K562 (cell line): Measurements from ENCODE around the gene AGAP1. TPM values are rescaled to one million over a fixed set of nuclear protein-coding genes. Genes with fewer than 3 reads are reported as not detected.

Experiments used
- ATAC-seq: fragments of 200-7000 bp; cut with Tn5 transposase; 3 replicates; pipeline ENCODE4 v1.9.1; 2020; ENCODE audit warnings: moderate library complexity
- BruUV-seq: library from RNA; stranded (reverse); fragments of 400-500 nt; replicated peaks from 2 replicates; lab custom pipeline; 2021; lab: Mats Ljungman, UMichigan
- CTCF ChIA-PET: fragments of 300-600 bp; formaldehyde crosslinking; extraction: SDS; loops from one replicate; lab custom pipeline; 2021; ENCODE audit warnings: low intra/inter-chr PET ratio; lab: Yijun Ruan, JAX
- POLR2A ChIA-PET: fragments of 300-600, 350-650 bp; sonication (Branson Sonifier 250); formaldehyde crosslinking; extraction: SDS; loops from one replicate; lab custom pipeline; 2021; ENCODE audit warnings: antibody characterized with exemption, inconsistent platforms; lab: Yijun Ruan, JAX
- DNase-seq, 4 experiments: peaks; one replicate each; pipeline versions ENCODE4 v3.0.0 to v3.0.0-alpha.2; 2011 to 2018; ENCODE audit warnings: low spot score in 3 of 4, mixed read lengths in 3 of 4; ENCODE audit errors: extremely low read depth in 1 of 4
- FAIRE-seq: peaks from 2 replicates; lab custom pipeline; 2011; peaks lifted over from hg19 to GRCh38; lab: Jason Lieb, UNC
- H2AFZ ChIP-seq: 2 replicates; pipeline ENCODE4 v1.6.0; 2011; ENCODE audit warnings: low read depth, low read length, control low read depth, inconsistent platforms
- H3K27ac ChIP-seq: fragments of 200-600 bp; 3 replicates; pipeline ENCODE4 v1.8.0; 2011; ENCODE audit warnings: low read depth, mild to moderate bottlenecking, control low read depth, inconsistent platforms, low read length, moderate library complexity, mixed read lengths; ENCODE audit errors: extremely low read depth
- H3K27me3 ChIP-seq, 2 experiments: fragments of 300-600 bp in 1 of 2; 2 replicates in 1 of 2; 3 replicates in 1 of 2; pipeline versions ENCODE4 v1.6.0 to v1.8.0; 2011; ENCODE audit warnings: inconsistent platforms in 2 of 2, low read length in 2 of 2, mild to moderate bottlenecking in 1 of 2, mixed read lengths in 1 of 2, moderate library complexity in 1 of 2; ENCODE audit not compliant: control insufficient read depth in 2 of 2, insufficient read depth in 2 of 2
- H3K36me3 ChIP-seq: fragments of 300-600 bp; 3 replicates; pipeline ENCODE4 v1.8.0; 2011; ENCODE audit warnings: mild to moderate bottlenecking, low read length, inconsistent platforms; ENCODE audit not compliant: control insufficient read depth, insufficient read depth
- H3K4me1 ChIP-seq, 2 experiments: fragments of 200-600 bp in 1 of 2; replicated peaks in 1 of 2; 2 replicates in 1 of 2; 3 replicates in 1 of 2; pipeline versions ENCODE4 v1.5.1 to v1.8.0; 2011; ENCODE audit warnings: inconsistent platforms in 2 of 2, low read length in 2 of 2, mild to moderate bottlenecking in 1 of 2, mixed read lengths in 1 of 2, moderate library complexity in 1 of 2; ENCODE audit not compliant: control insufficient read depth in 2 of 2, insufficient read depth in 2 of 2
- H3K4me2 ChIP-seq: 2 replicates; pipeline ENCODE4 v1.6.1; 2011; ENCODE audit warnings: low read length, control low read depth, inconsistent platforms, mixed read lengths; ENCODE audit not compliant: insufficient read depth
- H3K4me3 ChIP-seq: fragments of 200-600 bp; sonication (generic), shearing (Covaris generic); 2 replicates; pipeline ENCODE4 v1.5.1; 2016; ENCODE audit warnings: control low read depth, inconsistent platforms
- H3K79me2 ChIP-seq: fragments of 200-600 bp; 3 replicates; pipeline ENCODE4 v1.8.0; 2011; ENCODE audit warnings: low read length, inconsistent platforms; ENCODE audit not compliant: control insufficient read depth, insufficient read depth
- H3K9ac ChIP-seq, 2 experiments: 2 replicates each; pipeline versions ENCODE4 v1.6.0 to v1.6.1; 2011; ENCODE audit warnings: low read depth in 2 of 2, low read length in 2 of 2, control low read depth in 1 of 2, inconsistent platforms in 1 of 2, mild to moderate bottlenecking in 1 of 2, mixed read lengths in 1 of 2; ENCODE audit not compliant: insufficient read depth in 1 of 2
- H3K9me1 ChIP-seq: one replicate; pipeline ENCODE4 v1.6.0; 2011; ENCODE audit warnings: inconsistent platforms, mild to moderate bottlenecking, low read length, moderate library complexity; ENCODE audit not compliant: control insufficient read depth, insufficient read depth
- H3K9me3 ChIP-seq: replicated peaks from 2 replicates; pipeline ENCODE4 v1.5.1; 2011; ENCODE audit warnings: low read depth, low read length, inconsistent platforms; ENCODE audit not compliant: control insufficient read depth, insufficient read depth
- H4K20me1 ChIP-seq: replicated peaks from 2 replicates; pipeline ENCODE4 v1.6.1; 2011; ENCODE audit warnings: low read length, inconsistent platforms, mixed read lengths; ENCODE audit not compliant: control insufficient read depth, insufficient read depth
- BCOR ChIP-seq: fragments of 450-650 bp; IDR thresholded peaks from 2 replicates; pipeline ENCODE4 v1.6.1; 2016
- BRCA1 ChIP-seq, 2 experiments: fragments of 450-650 bp in 1 of 2; sonication (generic) in 1 of 2; formaldehyde crosslinking in 1 of 2; IDR thresholded peaks; 2 replicates each; pipeline versions ENCODE4 v1.5.0 to v1.6.1; 2017 to 2020; ENCODE audit warnings: mild to moderate bottlenecking in 1 of 2, missing genetic modification reagents in 1 of 2
- ELF1 ChIP-seq: fragments of 200-800 bp; sonication (Bioruptor generic); IDR thresholded peaks from 2 replicates; pipeline ENCODE4 v1.6.1; 2016; ENCODE audit warnings: missing genetic modification characterization, missing compliant biosample characterization
- HDGF ChIP-seq: fragments of 450-650 bp; IDR thresholded peaks from 2 replicates; pipeline ENCODE4 v1.6.1; 2016
- HMGN3 ChIP-seq: IDR thresholded peaks from 2 replicates; pipeline ENCODE4 v1.6.1; 2011; ENCODE audit warnings: borderline replicate concordance, low read depth, mild to moderate bottlenecking, mixed read lengths, low read length; ENCODE audit not compliant: insufficient read length; ENCODE audit errors: extremely low read depth
- IFI16 ChIP-seq: fragments of 250-450 bp; sonication (Bioruptor Pico); IDR thresholded peaks from 2 replicates; pipeline ENCODE4 v2.1.2; 2022; ENCODE audit warnings: mild to moderate bottlenecking, inconsistent platforms
- MTA1 ChIP-seq: fragments of 450-650 bp; IDR thresholded peaks from 2 replicates; pipeline ENCODE4 v1.6.1; 2017; ENCODE audit warnings: borderline replicate concordance
- NFE2L1 ChIP-seq: fragments of 450-650 bp; IDR thresholded peaks from 2 replicates; pipeline ENCODE4 v1.6.1; 2016; ENCODE audit warnings: missing genetic modification characterization, low read depth, mild to moderate bottlenecking, missing compliant biosample characterization, moderate library complexity, borderline replicate concordance
- NR2F6 ChIP-seq: fragments of 450-650 bp; formaldehyde crosslinking; IDR thresholded peaks from 2 replicates; pipeline ENCODE4 v1.4.0; 2020; ENCODE audit warnings: mild to moderate bottlenecking
- THRB ChIP-seq: fragments of 450-650 bp; formaldehyde crosslinking; conservative IDR thresholded peaks from 2 replicates; pipeline ENCODE4 v1.4.0; 2022; ENCODE audit warnings: mild to moderate bottlenecking, missing genetic modification characterization
- ZNF395 ChIP-seq: fragments of 200-800 bp; sonication (Bioruptor generic); IDR thresholded peaks from 2 replicates; pipeline ENCODE4 v1.6.1; 2017; ENCODE audit warnings: missing genetic modification characterization, missing compliant biosample characterization
- ZNF655 ChIP-seq: fragments of 250-450 bp; sonication (Bioruptor Pico); IDR thresholded peaks from 2 replicates; pipeline ENCODE4 v1.5.0; 2021
- WGBS: fragments of 100-300 bp; shearing (Covaris generic); methylation state at CpG from one replicate; pipeline ENCODE4 v1.1.6; 2016; ENCODE audit warnings: low coverage, mixed read lengths; ENCODE audit not compliant: insufficient coverage; ENCODE audit errors: missing lambda C conversion rate; 5-methylcytosine and 5-hydroxymethylcytosine counted together
- in situ Hi-C: fragments of 300-500 bp; cut with MboI; formaldehyde crosslinking; loops from 4 replicates; pipeline ENCODE4 v1.15.0; 2018; ENCODE audit warnings: inconsistent platforms, mixed read lengths
- intact Hi-C: fragments of 100-400 bp; cut with micrococcal nuclease; formaldehyde crosslinking; loops from 2 replicates; pipeline ENCODE4 v1.14.2; 2022
- polyA plus RNA-seq, 8 experiments: library from polyadenylated mRNA; depleted of rRNA in 4 of 8; stranded (reverse) in 5 of 8; unstranded in 3 of 8; fragments of >200 nt; fragmentation: Nextera tagmentation in 2 of 8; fragmentation: Illumina TruSeq in 1 of 8; extraction: Ambion mirVana in 2 of 8; extraction: Trizol in 1 of 8; gene quantifications; 2 replicates each; pipeline versions ENCODE4 v1.2.1 to v1.2.3, GENCODE V29; 2011 to 2014; ENCODE audit warnings: inconsistent platforms in 1 of 8, missing spikeins in 1 of 8
- total RNA-seq, 7 experiments: library from RNA; depleted of rRNA in 6 of 7; stranded (reverse); fragments of >200 nt in 6 of 7; fragmentation: Illumina TruSeq in 2 of 7; extraction: Trizol in 2 of 7; gene quantifications; 2 replicates each; pipeline versions ENCODE4 v1.2.1 to v1.2.3, GENCODE V29; 2011 to 2021; ENCODE audit warnings: low replicate concordance in 1 of 7

The AGAP1 gene
- total and polyA plus RNA-seq, 9 of the 15 experiments (the other 6 are each of a cell fraction or from before 2014, with no cell fraction given), result 1.3 to 24.0 (median 10.6) TPM

- 67% methylated on average over 11 of the region's 11 CpGs for WGBS
- no peak overlapping the region for H2AFZ ChIP-seq
- in situ Hi-C loops, result no loop called here
- no peaks in the 10 kb centered on the region for H3K36me3 ChIP-seq
- peaks cover 87% of the 10 kb centered on the region for H3K79me2 ChIP-seq
- no TSS peak for BruUV-seq
- no peak overlapping the region for H3K4me3 ChIP-seq
- no peaks in the 10 kb centered on the region for H3K27me3 ChIP-seq
- no peak overlapping the region for H3K4me2 ChIP-seq
- CTCF ChIA-PET, result no interaction called here
- TF ChIP-seq BCOR (no peak), ZNF655 (CRISPR knock-in tag) (no peak), MTA1 (no peak), THRB (CRISPR knock-in tag) (no peak), ELF1 (tag) (no peak), BRCA1 (IDR thresholded peaks at IDR 0.05) (no peak), BRCA1 (CRISPR knock-in tag; IDR thresholded peaks at IDR 0.05) (no peak), NR2F6 (CRISPR knock-in tag) (no peak), ZNF395 (no peak), HDGF (no peak), HMGN3 (no peak), NFE2L1 (tag) (no peak), IFI16 (CRISPR knock-in tag) (no peak)
- TF ChIP-seq, all 486 proteins: peak for 0
- H3K27ac ChIP-seq, result no peak overlapping the region
- peaks cover 38% of the 10 kb centered on the region for H4K20me1 ChIP-seq
- H3K9me1 ChIP-seq, result peaks cover 13% of the 10 kb centered on the region
- no peak for DNase-seq
- ATAC-seq, result no peak
- FAIRE-seq, result no peak
- H3K4me1 ChIP-seq, result peaks cover 0 to 11% of the 10 kb centered on the region in 2 experiments; a peak in 3 of 5 replicates
- intact Hi-C loops, result no loop called here
- H3K9me3 ChIP-seq, result no peaks in the 10 kb centered on the region
- POLR2A ChIA-PET, result interaction anchor here (1.3 kb wide), 1 partner anchor 16 kb away, joined by 3 read pairs; no protein-coding TSS in a partner anchor
- H3K9ac ChIP-seq, result no peak overlapping the region
These were observed 68.4 kb downstream of the AGAP1 start for GRCh38 chr2:235562065-235562747.
